Measurements from ENCODE around the gene SCAF8.
A peak's percentile ranks its signal among the peaks of the same experiment; 100 is the strongest.
"Not testable (repeated sequence)": the region's sequence is repeated elsewhere in the genome, so short reads cannot be mapped to it uniquely, and the experiment has no call there.

SCAF8 gene

DNA sequence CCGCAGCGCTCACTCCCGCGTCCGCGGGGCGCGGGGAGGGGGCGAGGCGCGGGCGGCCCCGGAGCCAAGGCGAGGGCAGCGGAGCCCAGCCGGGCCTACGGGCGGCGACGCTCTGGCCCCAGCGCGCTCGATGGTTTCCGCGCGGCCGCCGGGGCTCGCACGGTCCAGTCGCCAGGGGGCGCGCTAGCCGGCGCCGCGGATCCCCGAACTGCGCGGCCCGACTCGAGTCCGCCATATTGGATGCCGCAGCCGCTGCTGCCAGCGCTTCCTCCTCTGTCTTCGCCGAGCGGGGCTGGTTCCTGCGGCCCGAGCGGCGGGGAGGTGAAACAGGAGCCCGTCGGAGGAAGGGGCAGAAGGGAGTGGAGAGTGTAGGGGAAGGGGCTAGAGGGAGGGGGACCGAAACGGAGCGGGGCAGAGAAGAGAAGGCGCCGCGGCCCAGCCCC lies at the start of gene SCAF8:
Gene SCAF8 (plus strand): TSS at position 234 of the 443 bp plus-strand sequence. CDS start 485 bp downstream, outside the sequence.
- peak; percentile 86 for DNase-seq

DNA sequence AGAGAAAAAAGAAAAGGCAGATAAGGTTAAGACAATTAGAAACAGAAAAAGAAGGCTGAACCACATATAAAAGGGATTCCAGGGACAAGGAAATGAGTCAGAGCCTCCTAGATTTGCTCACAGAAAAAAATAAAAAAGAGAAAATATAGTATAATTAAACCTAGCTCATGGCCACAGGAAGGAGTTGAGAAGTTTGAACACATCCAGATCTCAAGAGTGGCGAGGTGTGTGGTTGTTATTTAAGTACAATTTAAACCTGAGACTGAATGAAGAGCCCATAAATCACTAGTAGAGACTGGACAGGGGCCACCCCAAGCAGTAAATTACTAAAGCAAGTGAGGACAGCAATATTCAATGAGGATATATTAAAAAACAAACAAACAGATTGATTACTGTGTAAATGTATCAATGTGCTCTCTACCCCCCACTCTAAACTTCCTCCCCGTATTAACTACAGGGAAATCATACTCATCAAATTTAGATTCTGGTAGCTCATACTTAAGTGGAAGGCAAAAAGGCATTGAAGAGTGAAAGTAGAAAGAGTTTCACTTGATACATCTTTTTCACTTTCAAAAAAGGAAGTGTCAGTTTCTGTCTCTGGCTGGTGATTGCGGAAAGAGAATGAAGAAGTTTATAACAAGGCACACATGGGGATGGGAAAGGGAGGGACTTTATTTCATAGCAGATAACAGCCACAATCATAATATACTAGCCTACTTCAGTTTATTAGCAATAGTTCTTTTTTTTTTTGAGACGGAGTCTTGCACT lies 49.3 kb upstream of the SCAF8 start:
- DNase-seq = peak; percentile 18

DNA sequence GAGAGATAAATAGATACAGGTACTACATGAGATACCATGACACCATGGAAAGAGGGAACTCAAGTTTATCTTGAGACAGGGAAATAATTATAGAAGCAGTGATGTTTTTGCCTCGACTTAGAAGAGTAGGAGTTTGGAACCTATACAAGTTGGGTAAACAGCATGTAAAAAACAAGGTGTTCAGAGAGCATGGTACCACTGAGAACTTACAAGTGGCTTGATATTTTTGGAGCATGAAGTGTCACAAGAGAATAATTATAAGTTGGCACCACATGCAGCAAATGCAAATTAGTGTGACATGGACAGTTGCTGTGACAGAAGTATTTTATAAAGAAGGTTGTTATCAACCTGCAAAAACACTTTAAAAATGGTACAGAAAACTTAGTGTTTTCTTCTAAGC lies 47.1 kb upstream of the SCAF8 start:
- DNase-seq = no peak

DNA sequence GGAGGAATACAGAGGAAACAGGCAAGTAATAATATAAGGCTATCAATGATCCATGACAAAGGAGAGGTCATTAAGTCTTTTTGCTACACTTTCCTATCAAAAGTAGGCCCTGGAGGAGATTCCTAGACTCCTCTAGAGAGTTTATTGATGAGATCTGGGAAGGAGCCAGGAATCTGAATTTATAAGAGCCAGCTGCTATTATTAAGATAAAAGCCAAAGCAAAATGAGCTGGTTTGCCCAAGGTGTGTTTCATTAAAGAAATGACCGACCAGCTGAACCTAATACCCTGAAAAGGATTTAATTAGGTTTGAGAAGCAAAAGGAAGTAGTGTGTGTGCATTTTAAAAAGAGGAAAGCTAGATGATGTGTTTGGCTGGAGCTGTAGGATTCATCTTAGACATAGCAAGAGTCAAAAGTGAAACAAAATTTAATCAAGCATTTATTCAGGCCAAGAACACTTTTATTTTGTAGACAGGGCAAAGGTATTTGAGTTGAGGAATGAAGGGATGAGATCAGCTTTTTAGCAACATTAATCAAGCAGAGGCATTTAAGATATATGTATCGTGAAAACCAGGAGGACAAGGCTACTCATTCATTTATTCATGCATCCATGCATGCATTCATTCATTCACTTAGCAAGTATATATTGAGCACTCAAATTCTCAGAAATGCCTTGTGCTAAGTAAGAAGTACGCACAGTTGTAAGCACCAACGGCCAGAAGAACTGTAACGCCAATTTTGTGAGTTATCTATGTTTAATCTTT lies 43.5 kb upstream of the SCAF8 start:
- no peak for DNase-seq

DNA sequence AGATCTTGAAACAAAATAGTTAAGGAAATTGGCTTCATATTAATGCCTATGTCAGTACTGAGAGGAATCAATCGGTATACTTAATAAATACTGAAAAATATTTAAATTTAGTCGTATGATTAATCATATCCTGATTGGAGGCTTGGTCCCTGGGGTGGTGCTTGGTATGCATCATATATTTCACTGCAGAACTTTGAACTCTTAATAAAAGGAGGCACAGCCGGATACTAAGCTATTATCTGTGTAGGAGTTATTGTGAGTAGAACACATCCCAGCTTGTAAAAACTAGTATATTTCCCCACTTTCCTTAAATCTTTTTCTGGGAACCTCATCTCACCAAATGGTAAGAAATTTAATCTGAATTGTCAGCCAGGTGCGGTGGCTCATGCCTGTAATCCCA lies 42.4 kb upstream of the SCAF8 start:
- no peak for DNase-seq

DNA sequence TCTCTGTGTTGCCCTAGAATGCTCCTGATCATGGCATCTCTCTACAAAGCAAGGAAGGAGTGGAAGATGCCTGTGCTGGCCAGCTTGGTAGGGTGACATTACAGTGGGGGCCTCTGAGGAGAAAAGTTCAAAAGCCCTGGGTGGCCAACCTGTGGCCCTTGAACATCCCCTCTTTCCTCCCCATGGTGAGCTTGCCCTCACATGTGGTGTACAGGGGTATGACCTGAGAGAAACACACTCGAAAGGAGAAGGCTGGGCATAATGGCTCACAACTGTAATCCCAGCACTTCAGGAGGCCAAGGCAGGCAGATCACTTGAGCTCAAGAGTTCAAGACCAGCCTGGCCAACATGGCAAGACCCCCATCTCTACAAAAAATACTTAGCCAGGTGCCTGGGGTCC lies 36.6 kb upstream of the SCAF8 start:
- DNase-seq = no peak

GRCh38 chr6:154703124-154703523 lies 30.1 kb upstream of the SCAF8 start:
- DNase-seq = no peak

DNA sequence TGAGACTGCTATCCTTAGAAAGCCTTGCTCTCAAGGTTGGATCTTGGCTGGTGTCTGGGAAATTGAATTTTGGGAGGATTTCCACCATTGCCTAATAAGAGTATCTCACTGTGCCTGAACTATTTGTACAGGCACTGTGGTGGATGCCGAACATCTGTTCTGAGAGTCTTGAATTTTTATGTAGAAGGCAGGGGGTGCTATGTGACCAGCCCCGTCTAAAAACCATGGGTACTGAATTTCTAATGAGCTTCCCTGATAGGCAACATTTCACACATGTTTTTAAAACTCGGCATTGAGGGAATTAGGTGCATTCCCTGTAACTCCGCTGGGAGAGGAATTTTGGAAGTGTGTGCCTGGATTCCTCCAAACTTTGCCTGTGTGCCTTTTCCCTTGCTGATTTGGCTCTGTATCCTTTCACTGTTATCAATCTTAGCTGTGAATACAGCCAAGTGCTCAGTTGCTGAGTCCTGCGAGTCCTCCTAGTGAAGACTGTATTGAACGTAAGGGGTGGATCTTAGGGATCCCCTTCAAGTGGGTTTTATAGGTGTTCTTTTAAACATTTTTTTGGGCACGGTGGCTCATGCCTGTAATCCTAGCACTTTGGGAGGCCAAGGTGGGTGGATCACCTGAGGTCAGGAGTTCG lies 27.6 kb upstream of the SCAF8 start:
- DNase-seq = no peak

DNA sequence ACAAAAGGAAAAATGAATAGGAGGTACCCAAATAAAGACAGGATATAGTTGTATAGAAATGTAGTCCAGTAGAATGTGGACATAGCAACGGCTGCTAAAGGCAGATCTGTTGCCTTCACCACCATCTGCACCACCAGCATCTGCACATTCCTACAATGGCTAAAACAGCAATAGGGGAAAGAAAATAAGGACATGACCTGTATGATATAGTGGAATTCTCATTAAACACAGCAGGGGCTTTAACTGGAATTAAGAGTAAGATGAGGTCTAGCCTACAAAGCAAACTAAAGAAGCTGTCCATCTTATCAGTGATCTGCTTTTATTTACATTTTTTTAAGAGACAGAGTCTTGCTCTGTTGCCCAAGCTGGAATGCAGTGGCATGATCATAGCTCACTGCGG lies 26.8 kb upstream of the SCAF8 start:
- DNase-seq = no peak

DNA sequence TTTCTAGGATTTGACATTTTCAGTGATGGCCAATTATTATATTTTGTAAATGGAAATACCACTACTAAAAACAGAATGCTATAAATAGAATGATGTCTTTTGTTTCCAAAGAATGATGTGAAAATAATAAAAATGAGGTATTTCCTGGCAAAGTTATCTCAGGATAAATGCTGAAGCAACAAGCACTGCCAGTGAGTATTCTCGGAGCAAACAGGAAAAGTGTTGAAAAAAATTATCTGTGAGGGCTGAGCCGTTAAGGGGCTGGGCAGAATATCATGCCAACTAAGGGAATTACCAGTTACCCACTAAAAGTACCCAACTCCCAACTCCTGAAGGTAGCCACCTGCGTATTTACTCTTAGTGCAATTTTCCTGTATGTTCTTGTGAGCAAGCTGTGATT lies 23.6 kb upstream of the SCAF8 start:
- DNase-seq = no peak

- no peak for DNase-seq
Observed at GRCh38 chr6:154710689-154711088, 22.5 kb upstream of the SCAF8 start.

- no peak for DNase-seq
Observed at GRCh38 chr6:154715446-154715845, 17.8 kb upstream of the SCAF8 start.

GRCh38 chr6:154716350-154716749 lies 16.9 kb upstream of the SCAF8 start:
- DNase-seq = not testable (repeated sequence)

GRCh38 chr6:154719433-154719832 lies 13.8 kb upstream of the SCAF8 start:
- no peak for DNase-seq

DNA sequence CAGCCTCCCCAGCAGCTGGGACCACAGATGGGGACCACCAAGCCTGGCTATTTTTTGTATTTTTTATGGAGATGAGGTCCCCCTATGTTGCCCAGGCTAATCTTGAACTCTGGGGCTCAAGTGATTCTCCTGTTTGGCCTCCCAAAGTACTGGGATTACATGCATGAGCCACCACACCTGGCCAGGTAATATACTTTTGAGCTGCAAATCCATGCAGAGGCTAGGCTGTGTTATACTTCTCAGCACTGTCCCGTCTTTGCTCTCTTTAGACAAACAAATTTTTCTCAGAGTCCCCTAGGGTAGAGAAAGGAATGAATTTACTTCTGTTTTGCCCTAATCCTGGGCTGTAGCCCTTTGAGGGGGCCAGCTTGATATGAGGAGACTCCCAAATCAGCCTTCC lies 13.4 kb upstream of the SCAF8 start:
- DNase-seq = no peak

DNA sequence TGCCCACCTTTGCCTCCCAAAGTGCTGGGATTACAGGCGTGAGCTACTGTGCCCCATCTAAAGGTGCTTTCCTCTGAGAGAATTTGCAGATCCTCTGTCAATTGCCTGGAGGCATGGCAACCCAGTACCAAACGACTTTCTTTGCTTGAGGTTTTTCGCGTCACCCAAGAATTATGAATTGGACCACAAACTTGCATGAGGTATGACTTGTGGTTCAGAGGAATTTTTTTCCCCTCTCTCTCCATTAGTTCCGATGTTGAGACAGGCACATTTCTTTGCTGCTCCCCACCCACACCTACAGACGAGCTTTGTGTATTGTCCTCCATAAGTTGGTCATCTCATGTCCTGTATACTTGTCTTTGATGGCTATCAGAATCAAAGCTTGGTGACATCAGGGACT lies 11.8 kb upstream of the SCAF8 start:
- DNase-seq = no peak

- DNase-seq = no peak
Observed at GRCh38 chr6:154726887-154727286, 6.3 kb upstream of the SCAF8 start.

- no peak for DNase-seq
Observed at GRCh38 chr6:154731296-154732218, 1.7 kb upstream of the SCAF8 start.

DNA sequence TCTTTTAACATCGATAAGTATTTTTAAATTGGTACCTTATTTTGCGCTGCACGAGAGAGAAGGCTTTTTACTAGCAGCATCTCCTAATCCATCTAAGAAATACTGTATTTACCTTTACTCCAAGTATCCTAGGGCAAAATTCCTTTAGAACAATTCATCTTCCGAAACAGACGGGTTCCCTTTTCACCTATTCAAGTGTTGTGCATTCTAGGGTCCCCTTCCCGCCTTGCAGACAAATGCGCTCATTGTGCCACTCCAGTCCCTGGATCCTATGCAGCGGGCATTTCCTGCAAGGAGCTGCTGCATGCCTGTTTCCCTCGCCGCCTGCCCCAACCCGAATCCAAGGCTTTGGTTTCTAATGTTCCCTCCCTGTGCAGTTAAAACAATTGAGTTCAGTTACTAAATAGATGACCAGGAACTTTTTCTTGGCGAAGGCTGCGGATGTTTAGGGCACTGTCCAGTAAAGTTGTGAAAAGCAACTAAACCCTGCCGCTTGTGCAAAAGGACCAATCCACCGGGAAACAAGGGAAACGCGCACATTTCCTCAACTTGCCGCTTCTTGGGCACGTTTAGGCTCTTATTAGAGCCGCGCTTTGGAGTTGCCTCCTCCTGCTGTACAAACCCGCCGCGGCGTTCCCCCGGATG lies 556 bp upstream of the SCAF8 start:
- peak; percentile 62 for DNase-seq

DNA sequence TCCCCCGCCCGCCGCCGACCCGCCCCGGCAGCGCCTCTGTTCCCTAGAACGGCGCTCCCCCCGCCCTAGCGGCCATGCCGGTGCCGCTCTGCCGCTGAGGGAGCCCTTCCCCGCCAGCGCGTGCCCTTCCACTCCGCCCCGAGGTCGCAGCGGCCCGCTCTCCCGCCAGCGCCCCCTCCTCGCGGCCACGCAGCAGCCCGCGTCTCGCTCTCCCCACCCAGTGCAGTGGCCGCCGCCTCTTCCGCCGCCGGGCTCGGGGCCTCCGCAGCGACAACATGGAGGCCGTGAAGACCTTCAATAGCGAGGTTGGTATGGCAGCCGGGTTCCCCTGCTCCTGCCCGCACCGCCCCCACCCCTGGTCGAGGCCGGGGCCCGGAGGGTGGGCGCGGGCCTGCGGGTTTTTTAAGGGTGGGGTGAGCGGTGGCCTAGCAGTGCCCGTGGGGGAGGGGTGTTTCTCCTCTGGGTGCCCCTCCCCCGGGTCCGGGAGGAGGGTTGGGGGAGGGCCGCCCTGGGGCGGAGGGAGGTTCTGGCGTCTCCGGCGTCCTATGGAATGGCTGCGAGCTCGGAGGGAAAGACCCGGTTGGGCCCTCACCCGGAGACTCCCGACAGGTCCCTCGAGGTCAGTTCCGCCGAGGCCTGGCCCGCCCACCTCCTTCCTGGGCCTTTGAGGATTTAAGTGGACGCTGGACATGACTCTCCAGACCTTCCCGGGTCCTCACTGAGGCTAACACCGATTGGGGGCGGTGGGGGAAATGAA lies 588 bp downstream of the SCAF8 start:
- peak; percentile 99 for DNase-seq

- no peak for DNase-seq
Observed at GRCh38 chr6:154736618-154737259, 3.5 kb downstream of the SCAF8 start.
